GM21723 (cell line): ENCODE results near the gene TRRAP.
"Not testable (repeated sequence)": the region's sequence is repeated elsewhere in the genome, so short reads cannot be mapped to it uniquely, and the experiment has no call there.

Experiments
- ATAC-seq: cut with Tn5 transposase; IDR thresholded peaks from one replicate; pipeline ENCODE4 v1.9.1; 2021; ENCODE audit warnings: mild to moderate bottlenecking, moderate library complexity; ENCODE audit not compliant: unreplicated experiment

Gene TRRAP

DNA sequence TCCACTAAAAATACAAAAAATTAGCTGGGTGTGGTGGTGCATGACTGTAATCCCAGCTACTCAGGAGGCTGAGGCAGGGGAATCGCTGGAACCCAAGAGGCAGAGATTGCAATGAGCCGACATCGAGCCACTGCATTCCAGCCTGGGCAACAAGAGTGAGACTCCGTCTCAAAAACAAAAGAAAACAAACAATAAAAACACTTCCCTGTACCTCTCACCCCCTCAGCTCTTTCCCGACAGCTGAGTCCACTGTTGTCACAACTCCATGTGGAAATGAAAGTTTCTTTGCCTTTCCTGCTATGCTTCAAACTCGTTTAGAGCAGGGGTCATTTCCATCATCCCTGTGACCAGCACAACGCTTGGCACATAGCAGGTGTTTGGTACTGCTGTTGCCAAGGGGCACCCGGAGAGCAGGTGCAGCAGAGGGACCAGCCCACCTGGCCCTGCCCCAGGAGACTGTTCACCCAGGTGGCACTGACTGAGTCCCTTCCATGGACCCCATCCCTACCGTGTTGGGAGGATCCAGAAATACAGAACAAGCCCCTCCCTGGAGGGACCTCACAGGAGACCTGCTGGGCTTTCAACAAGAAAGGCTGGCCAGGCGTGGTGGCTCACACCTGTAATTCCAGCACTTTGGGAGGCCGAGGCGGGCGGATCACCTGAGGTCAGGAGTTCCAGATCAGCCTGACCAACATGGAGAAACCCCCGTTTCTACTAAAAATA is 13.4 kb upstream of the TRRAP start:
- no peak for ATAC-seq

DNA sequence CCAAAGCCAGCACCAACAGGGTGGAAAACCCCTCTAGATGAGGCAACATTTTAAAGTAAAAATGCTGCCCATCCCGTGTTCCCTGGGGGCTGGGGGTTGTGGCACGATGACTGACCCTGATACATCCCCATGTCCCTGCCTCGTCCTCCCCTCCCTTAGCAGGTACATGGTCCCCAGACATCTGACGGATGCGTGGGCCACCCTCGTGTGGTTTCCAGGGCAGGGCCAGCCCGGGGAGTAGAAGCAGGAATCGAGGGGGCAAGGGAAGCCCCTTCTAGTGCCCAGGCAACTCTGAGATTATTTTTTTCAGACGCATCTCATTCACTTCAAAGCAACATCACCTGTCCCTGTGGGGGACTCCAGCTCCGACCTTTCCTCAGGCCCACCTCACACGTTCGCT is 12.0 kb upstream of the TRRAP start:
- no peak for ATAC-seq

DNA sequence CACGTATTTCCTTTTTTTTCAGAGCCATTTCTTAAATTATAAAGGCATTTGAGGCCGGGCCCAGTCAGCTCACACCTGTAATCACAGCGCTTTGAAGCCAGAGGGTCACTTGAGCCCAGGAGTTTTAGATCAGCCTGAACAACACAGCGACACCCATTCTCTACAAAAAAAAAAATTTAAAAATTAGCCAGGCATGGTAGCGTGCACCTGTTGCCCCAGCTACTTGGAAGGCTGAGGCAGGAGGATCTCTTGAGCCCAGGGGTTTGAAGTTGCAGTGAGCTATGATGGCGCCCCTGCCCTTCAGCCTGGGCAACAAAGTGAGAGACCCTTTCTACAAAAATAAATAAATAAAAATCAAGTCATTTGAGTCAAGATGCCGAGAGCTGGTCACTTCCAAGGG is 11.6 kb upstream of the TRRAP start:
- no peak for ATAC-seq

DNA sequence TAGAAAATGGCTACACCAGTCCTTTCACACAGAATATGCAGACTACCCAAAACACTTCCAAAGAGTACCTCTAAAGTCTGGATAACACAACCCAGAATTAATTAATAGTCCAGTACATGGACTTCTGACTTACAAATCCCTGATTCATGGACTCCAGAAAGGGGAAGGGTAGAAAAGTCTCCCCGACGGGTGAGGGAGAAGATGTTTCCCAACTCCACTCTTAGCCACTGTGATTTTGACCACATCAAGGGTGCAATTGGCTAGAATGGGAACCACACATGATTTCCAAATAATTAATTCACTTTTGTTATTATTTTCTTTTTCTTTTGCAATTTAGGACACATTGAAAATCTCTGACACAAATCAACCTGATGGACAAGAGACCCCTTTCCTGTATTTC is 9.9 kb upstream of the TRRAP start:
- ATAC-seq: no peak

- no peak for ATAC-seq
These were observed 9.2 kb upstream of the TRRAP start for GRCh38 chr7:98869027-98869596.

GRCh38 chr7:98869597-98870120 is 8.7 kb upstream of the TRRAP start, which contains the start of gene TMEM130:
Gene TMEM130 (minus strand): TSS chr7:98870014. CDS start chr7:98869861, 153 bp downstream.
- ATAC-seq: no peak

GRCh38 chr7:98870121-98870651 is 8.1 kb upstream of the TRRAP start:
- ATAC-seq: peak; percentile 80

DNA sequence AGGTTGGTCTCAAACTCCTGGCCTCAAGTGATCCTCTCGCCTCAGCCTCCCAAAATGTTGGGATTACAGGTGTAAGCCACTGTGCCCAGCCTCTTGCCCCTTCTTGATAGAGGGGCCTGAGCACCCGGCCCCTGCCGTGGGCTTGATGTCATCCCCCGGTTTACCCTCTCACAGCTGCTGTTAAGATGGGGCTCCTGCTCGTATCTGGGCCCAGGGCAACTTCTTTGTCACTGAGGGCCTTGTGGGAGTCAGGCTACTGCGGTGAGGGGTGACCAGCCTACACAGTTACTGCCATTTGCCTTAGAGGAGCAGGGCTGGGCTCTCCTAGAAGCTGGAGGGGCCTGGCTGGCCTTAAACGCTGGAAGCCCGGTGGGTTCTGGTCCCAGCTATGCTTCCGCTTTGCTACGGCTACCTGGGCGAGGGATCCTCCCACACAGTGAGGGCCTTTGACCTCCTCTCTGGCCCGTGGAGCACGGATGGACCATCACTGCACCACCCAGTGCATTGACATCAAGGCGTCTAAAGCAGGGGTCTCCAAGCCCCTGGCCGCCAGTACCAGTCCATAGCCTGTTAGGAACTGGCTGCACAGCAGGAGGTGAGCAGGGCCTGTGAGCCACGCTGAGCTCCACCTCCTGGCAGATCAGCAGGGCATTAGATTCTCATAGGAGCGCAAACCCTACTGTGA is 7.4 kb upstream of the TRRAP start:
- ATAC-seq: no peak

DNA sequence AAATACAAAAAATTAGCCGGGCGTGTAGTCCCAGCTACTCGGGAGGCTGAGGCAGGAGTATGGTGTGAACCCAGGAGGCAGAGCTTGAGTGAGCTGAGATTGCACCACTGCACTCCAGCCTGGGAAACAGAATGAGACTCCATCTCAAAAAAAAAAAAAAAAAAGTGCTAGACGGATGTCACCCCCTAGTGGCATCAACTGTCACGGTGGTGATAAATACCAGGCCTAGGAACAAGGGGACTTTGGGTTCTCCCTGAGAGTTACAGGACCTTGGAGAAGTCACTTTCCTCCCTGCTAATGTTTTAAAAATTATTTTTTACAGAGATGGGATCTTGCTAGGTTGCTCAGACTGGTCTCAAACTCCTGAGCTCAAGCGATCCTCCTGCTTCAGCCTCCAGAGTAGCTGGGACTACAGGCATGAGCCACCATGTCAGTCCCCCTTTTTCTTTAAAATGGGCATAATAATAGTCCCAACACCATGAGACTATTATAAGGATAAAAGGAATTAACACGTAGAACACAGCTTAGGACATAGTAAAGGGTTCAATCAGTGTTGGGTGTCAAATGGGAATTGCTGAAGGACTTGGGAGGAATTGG is 5.9 kb upstream of the TRRAP start:
- ATAC-seq: no peak

- ATAC-seq: not testable (repeated sequence)
These were observed 4.7 kb upstream of the TRRAP start for GRCh38 chr7:98873610-98874009.

DNA sequence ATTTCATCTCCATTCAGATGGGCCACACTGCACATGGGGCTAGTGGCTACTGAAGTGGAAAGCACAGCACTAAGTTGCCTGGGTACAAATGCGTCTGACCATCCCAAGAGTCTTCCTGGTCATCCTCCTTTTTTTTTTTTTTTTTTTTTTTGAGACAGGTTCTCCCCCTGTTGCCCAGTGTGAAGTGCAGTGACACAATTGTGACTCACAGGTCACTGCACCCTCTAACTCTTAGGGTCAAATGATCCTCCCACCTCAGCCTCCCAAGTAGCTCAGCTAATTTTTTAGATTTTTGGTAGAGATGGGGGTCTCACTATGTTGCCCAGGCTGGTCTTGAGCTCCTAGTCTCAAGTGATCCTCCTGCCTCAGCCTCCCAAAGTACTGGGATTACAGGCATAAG is 3.4 kb upstream of the TRRAP start:
- no peak for ATAC-seq

DNA sequence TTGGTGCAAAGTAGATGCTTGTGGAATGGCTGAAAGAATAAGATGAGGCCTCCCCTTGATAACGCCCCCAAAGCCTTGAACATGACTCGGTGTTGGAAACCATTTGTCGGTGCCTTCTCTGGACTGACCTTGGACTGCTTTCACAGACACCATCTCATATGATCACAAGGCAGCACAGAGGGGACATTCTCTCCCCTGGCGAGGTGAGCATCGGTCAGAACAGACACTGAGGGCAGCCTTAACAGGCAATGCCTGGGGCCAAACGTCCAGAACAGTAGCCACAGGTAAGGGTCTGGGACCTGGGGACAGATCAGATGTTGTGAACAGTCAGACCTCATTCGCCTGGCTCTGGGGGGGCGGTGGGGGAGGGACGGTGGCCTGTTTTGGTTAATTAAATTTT is 2.8 kb upstream of the TRRAP start:
- ATAC-seq: no peak

- ATAC-seq: no peak
These were observed 1.2 kb upstream of the TRRAP start for GRCh38 chr7:98877146-98877545.

GRCh38 chr7:98877692-98878364 is 504 bp upstream of the TRRAP start:
- no peak for ATAC-seq

- ATAC-seq: peak; percentile 81
These were observed 1.1 kb downstream of the TRRAP start for GRCh38 chr7:98879198-98879978.

- ATAC-seq: no peak
These were observed 1.6 kb downstream of the TRRAP start for GRCh38 chr7:98879979-98880315.

DNA sequence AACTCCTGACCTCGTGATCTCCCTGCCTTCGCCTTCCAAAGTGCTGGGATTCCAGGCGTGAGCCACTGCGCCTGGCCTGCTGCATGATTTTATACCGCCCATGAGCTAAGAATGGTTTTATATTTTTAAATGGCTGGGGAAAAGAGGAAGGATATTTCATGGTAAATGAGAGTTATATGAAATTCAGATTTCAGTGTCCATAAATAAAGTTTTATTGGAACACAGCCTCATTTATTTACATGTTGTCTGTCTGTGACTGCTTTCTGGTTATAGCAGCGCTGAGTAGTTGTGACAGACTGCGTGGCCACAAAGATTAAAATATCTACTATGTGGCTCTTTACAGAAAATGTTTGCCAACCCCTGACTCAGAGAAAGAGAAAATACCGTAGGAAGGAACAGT is 2.2 kb downstream of the TRRAP start:
- ATAC-seq: no peak

GRCh38 chr7:98881561-98882315 is 3.4 kb downstream of the TRRAP start:
- ATAC-seq: no peak

DNA sequence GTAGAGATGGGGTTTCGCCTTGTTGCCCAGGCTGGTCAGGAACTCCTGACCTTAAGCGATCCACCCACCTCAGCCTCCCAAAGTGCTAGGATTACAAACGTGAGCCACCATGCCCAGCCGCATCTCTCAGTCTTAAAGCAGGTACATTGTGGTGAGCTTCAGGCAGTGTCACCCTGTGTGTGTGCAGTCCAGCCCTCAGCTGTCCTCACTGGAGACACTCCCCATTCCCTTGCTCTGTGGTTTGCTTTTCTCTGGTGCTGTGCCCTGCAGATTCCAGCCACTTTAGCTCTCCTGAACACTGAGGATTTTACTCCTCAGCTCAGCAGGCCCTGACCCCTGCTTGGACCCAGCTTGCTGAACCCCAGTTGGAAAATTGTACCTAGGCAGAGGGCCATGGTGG is 6.1 kb downstream of the TRRAP start:
- no peak for ATAC-seq
